IMR-90 (cell line): ENCODE measurements around the gene ENTREP3. TPM values are rescaled to one million over a fixed set of nuclear protein-coding genes. Genes with fewer than 3 reads are reported as not detected.

ENCODE experiments used
- ATAC-seq: fragments of 200-7000 bp; cut with Tn5 transposase; 2 replicates; pipeline ENCODE4 v1.9.1; 2020; ENCODE audit warnings: low read depth, mild to moderate bottlenecking, moderate library complexity
- BruUV-seq: library from RNA; stranded (reverse); fragments of 400-500 nt; replicated peaks from 2 replicates; lab custom pipeline; 2021; lab: Mats Ljungman, UMichigan
- CTCF ChIA-PET: fragments of 300-600 bp; formaldehyde crosslinking; extraction: SDS; loops from one replicate; lab custom pipeline; 2021; ENCODE audit warnings: antibody characterized with exemption; lab: Yijun Ruan, JAX
- POLR2A ChIA-PET: fragments of 300-600 bp; sonication (Branson Sonifier 250); formaldehyde crosslinking; loops from one replicate; lab custom pipeline; 2022; ENCODE audit warnings: antibody characterized with exemption; ENCODE audit not compliant: unreplicated experiment; lab: Charles Lee
- DNase-seq: peaks from one replicate; pipeline ENCODE4 v3.0.0; 2013
- H2AFZ ChIP-seq: replicated peaks from 2 replicates; pipeline ENCODE3; 2013; ENCODE audit warnings: low read length, mild to moderate bottlenecking; ENCODE audit not compliant: poor library complexity
- H2AK5ac ChIP-seq: 2 replicates; pipeline ENCODE4 v1.6.1; 2013; ENCODE audit warnings: low read depth, low read length, inconsistent platforms
- H2AK9ac ChIP-seq: replicated peaks from 2 replicates; pipeline ENCODE3; 2013; ENCODE audit warnings: mild to moderate bottlenecking, low read depth, low read length, moderate library complexity; ENCODE audit not compliant: poor library complexity
- H2BK120ac ChIP-seq: 2 replicates; pipeline ENCODE4 v1.6.1; 2013; ENCODE audit warnings: low read depth, low read length, inconsistent platforms
- H2BK15ac ChIP-seq: 3 replicates; pipeline ENCODE4 v1.6.1; 2013; ENCODE audit warnings: low read depth, low read length, inconsistent platforms
- H2BK20ac ChIP-seq: 2 replicates; pipeline ENCODE4 v1.6.1; 2013; ENCODE audit warnings: low read depth, mild to moderate bottlenecking, inconsistent platforms, low read length, moderate library complexity
- H2BK5ac ChIP-seq: 2 replicates; pipeline ENCODE4 v1.6.1; 2013; ENCODE audit warnings: mild to moderate bottlenecking, low read depth, low read length, inconsistent platforms; ENCODE audit not compliant: poor library complexity, severe bottlenecking
- H3K14ac ChIP-seq: replicated peaks from 2 replicates; pipeline ENCODE4 v1.6.1; 2013; ENCODE audit warnings: low read depth, low read length, inconsistent platforms
- H3K18ac ChIP-seq: 2 replicates; pipeline ENCODE4 v1.6.1; 2013; ENCODE audit warnings: low read depth, low read length, control low read depth
- H3K23ac ChIP-seq: 2 replicates; pipeline ENCODE4 v1.6.1; 2013; ENCODE audit warnings: low read depth, low read length, inconsistent platforms
- H3K27ac ChIP-seq: 2 replicates; pipeline ENCODE4 v1.5.1; 2013; ENCODE audit warnings: mild to moderate bottlenecking, control low read depth, low read length; ENCODE audit not compliant: insufficient read depth
- H3K27me3 ChIP-seq: 2 replicates; pipeline ENCODE4 v1.6.1; 2013; ENCODE audit warnings: low read length; ENCODE audit not compliant: control insufficient read depth, insufficient read depth
- H3K36me3 ChIP-seq: 2 replicates; pipeline ENCODE4 v1.6.1; 2013; ENCODE audit warnings: low read length, mixed read lengths; ENCODE audit not compliant: control insufficient read depth, insufficient read depth
- H3K4ac ChIP-seq: 2 replicates; pipeline ENCODE4 v1.6.1; 2013; ENCODE audit warnings: low read depth, low read length, inconsistent platforms
- H3K4me1 ChIP-seq: 2 replicates; pipeline ENCODE4 v1.6.1; 2013; ENCODE audit warnings: low read length, mixed read lengths; ENCODE audit not compliant: control insufficient read depth, insufficient read depth
- H3K4me2 ChIP-seq: 2 replicates; pipeline ENCODE4 v1.6.1; 2013; ENCODE audit warnings: low read depth, mild to moderate bottlenecking, control low read depth, low read length, moderate library complexity
- H3K4me3 ChIP-seq: 2 replicates; pipeline ENCODE4 v1.5.1; 2013; ENCODE audit warnings: low read depth, mild to moderate bottlenecking, control low read depth, low read length, moderate library complexity; ENCODE audit not compliant: insufficient read depth
- H3K56ac ChIP-seq: 2 replicates; pipeline ENCODE4 v1.6.1; 2013; ENCODE audit warnings: low read length, inconsistent platforms; ENCODE audit not compliant: insufficient read depth; ENCODE audit errors: extremely low read depth
- H3K79me1 ChIP-seq, 2 experiments: 2 replicates each; pipeline ENCODE4 v1.6.1; 2013; ENCODE audit warnings: low read length in 2 of 2, inconsistent platforms in 1 of 2, low read depth in 1 of 2
- H3K9ac ChIP-seq: 2 replicates; pipeline ENCODE4 v1.6.1; 2013; ENCODE audit warnings: low read depth, low read length, control low read depth
- H3K9me1 ChIP-seq: 2 replicates; pipeline ENCODE4 v1.6.1; 2013; ENCODE audit warnings: low read length, inconsistent platforms; ENCODE audit not compliant: insufficient read depth
- H3K9me3 ChIP-seq: 2 replicates; pipeline ENCODE4 v1.6.1; 2013; ENCODE audit warnings: low read length; ENCODE audit not compliant: control insufficient read depth, insufficient read depth
- H4K20me1 ChIP-seq: 2 replicates; pipeline ENCODE4 v1.6.1; 2013; ENCODE audit warnings: low read length, inconsistent platforms; ENCODE audit not compliant: insufficient read depth
- H4K5ac ChIP-seq: 2 replicates; pipeline ENCODE4 v1.6.1; 2013; ENCODE audit warnings: mild to moderate bottlenecking, low read depth, low read length, control low read depth
- H4K8ac ChIP-seq, 2 experiments: 2 replicates each; pipeline ENCODE4 v1.6.1; 2013; ENCODE audit warnings: low read depth in 2 of 2, low read length in 2 of 2, control low read depth in 1 of 2, inconsistent platforms in 1 of 2
- H4K91ac ChIP-seq: 2 replicates; pipeline ENCODE4 v1.6.1; 2013; ENCODE audit warnings: low read depth, low read length, inconsistent platforms; ENCODE audit not compliant: insufficient read depth
- BHLHE40 ChIP-seq: fragments of 150-350 bp; IDR thresholded peaks from 2 replicates; pipeline ENCODE4 v1.6.1; 2016; ENCODE audit warnings: mild to moderate bottlenecking, low read depth, low read length
- CHD1 ChIP-seq: IDR thresholded peaks from 2 replicates; pipeline ENCODE4 v1.6.1; 2012; ENCODE audit warnings: low read depth, low read length, improper control_type of control experiment
- FOS ChIP-seq: fragments of 150-350 bp; IDR thresholded peaks from 2 replicates; pipeline ENCODE4 v1.6.1; 2016; ENCODE audit warnings: low read depth, low read length
- MAZ ChIP-seq: IDR thresholded peaks from 2 replicates; pipeline ENCODE4 v1.6.1; 2012; ENCODE audit warnings: low read depth, mild to moderate bottlenecking, low read length, improper control_type of control experiment, moderate library complexity, borderline replicate concordance
- NFE2L2 ChIP-seq: fragments of 150-350 bp; IDR thresholded peaks from 2 replicates; pipeline ENCODE4 v1.6.1; 2016; ENCODE audit warnings: low read depth, mild to moderate bottlenecking, low read length
- POLR2A ChIP-seq: IDR thresholded peaks from 2 replicates; pipeline ENCODE4 v1.6.1; 2012; ENCODE audit warnings: mild to moderate bottlenecking, low read depth, low read length
- RCOR1 ChIP-seq: IDR thresholded peaks from 2 replicates; pipeline ENCODE4 v1.6.1; 2012; ENCODE audit warnings: mild to moderate bottlenecking, low read length, improper control_type of control experiment; ENCODE audit not compliant: insufficient replicate concordance
- SMC3 ChIP-seq: fragments of 150-350 bp; IDR thresholded peaks from 2 replicates; pipeline ENCODE4 v1.6.1; 2016; ENCODE audit warnings: low read depth, mild to moderate bottlenecking, antibody characterized with exemption, low read length, moderate library complexity
- WGBS, 2 experiments: methylation state at CpG; one replicate each; pipeline versions ENCODE4 v1.1.5 to v1.1.7; 2013; ENCODE audit warnings: missing lambda C conversion rate in 2 of 2; ENCODE audit not compliant: insufficient read length in 1 of 2; ENCODE audit errors: extremely low coverage in 2 of 2; 5-methylcytosine and 5-hydroxymethylcytosine counted together
- dilution Hi-C: fragments of 300-500 bp; cut with HindIII; formaldehyde crosslinking; loops from one replicate; pipeline ENCODE4 v1.14.3; 2018; ENCODE audit warnings: low sequenced_read_pairs; ENCODE audit not compliant: unreplicated experiment
- in situ Hi-C: fragments of 300-500 bp; cut with MboI; formaldehyde crosslinking; loops from 3 replicates; pipeline ENCODE4 v1.14.3; 2019; ENCODE audit warnings: low sequenced_read_pairs, inconsistent platforms, mixed read lengths
- intact Hi-C: fragments of 100-400 bp; cut with micrococcal nuclease; formaldehyde crosslinking; loops from 2 replicates; pipeline ENCODE4 v1.10.0; 2022
- polyA plus RNA-seq, 3 experiments: library from polyadenylated mRNA; depleted of rRNA; stranded (reverse); fragments of >200 nt; gene quantifications; 2 replicates each; pipeline ENCODE4 v1.2.3, GENCODE V29; 2012; ENCODE audit warnings: low replicate concordance in 1 of 3
- total RNA-seq: library from RNA; depleted of rRNA; stranded (reverse); fragments of >200 nt; gene quantifications from 2 replicates; pipeline ENCODE4 v1.2.3, GENCODE V29; 2012
- TF ChIP-seq, protein P1 (sequence below): fragments of 150-350 bp; IDR thresholded peaks from 2 replicates; pipeline ENCODE4 v1.6.1; 2017; ENCODE audit warnings: mild to moderate bottlenecking, antibody characterized with exemption, low read length, low read depth
- TF ChIP-seq, protein P2 (sequence below): conservative IDR thresholded peaks from 2 replicates; pipeline ENCODE4 v1.5.1; 2012; ENCODE audit warnings: mild to moderate bottlenecking, low read depth, low read length, improper control_type of control experiment
- TF ChIP-seq, protein P3 (sequence below): fragments of 150-350 bp; IDR thresholded peaks from 2 replicates; pipeline ENCODE4 v1.6.1; 2016; ENCODE audit warnings: low read depth, mild to moderate bottlenecking, low read length, moderate library complexity, borderline replicate concordance

The ENTREP3 gene
- total and polyA plus RNA-seq, 2 of the 4 experiments (the other 2 are of a cell fraction) = 1.4 to 23.8 TPM

DNA sequence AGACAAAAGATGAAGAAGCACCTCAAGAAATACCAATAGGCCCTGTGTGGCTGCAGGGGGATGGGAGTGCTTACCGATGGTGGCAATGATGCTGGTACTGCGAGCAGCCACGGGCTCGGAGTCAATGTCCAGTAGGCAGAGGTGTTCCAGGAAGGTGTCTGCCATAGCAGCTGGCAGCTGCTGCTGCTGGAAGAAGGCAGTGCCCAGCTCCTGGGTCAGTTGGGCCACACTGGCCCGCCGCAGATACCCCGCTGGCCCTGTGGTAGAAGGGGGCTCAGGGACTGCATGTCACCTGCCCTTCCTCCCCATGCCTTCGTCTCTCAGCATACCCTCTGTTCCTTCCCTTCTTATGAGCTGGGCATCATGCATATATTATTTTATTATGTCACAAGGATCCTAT, 44.7 kb upstream of the ENTREP3 start:
- Histone ChIP-seq H4K20me1 (no peaks in the 10 kb centered on the region), H3K23ac (no peak overlapping the region), H2BK20ac (no peak overlapping the region), H4K5ac (no peak overlapping the region), H3K79me1 (no peaks in the 10 kb centered on the region), H2BK15ac (no peak overlapping the region), H3K27ac (no peak overlapping the region), H3K4me2 (no peak overlapping the region), H3K4me1 (no peaks in the 10 kb centered on the region), H2BK120ac (no peak overlapping the region), H3K27me3 (peaks cover 33% of the 10 kb centered on the region), H3K18ac (no peak overlapping the region), H2AFZ (peak overlapping the region; percentile 33), H4K91ac (no peak overlapping the region), H3K4ac (no peak overlapping the region), H3K56ac (no peak overlapping the region), H3K14ac (no peak overlapping the region), H4K8ac (no peak overlapping the region), H2AK9ac (no peak overlapping the region), H3K9me1 (no peaks in the 10 kb centered on the region), H3K9ac (no peak overlapping the region), H2BK5ac (no peak overlapping the region), H2AK5ac (no peak overlapping the region), H3K36me3 (no peaks in the 10 kb centered on the region), H3K9me3 (no peaks in the 10 kb centered on the region), H3K4me3 (no peak overlapping the region)
- in situ Hi-C loops = no loop called here
- BruUV-seq = no TSS peak
- TF ChIP-seq POLR2A = no peak
- TF ChIP-seq, protein P1, sequence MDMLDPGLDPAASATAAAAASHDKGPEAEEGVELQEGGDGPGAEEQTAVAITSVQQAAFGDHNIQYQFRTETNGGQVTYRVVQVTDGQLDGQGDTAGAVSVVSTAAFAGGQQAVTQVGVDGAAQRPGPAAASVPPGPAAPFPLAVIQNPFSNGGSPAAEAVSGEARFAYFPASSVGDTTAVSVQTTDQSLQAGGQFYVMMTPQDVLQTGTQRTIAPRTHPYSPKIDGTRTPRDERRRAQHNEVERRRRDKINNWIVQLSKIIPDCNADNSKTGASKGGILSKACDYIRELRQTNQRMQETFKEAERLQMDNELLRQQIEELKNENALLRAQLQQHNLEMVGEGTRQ = no peak
- TF ChIP-seq, protein P2, sequence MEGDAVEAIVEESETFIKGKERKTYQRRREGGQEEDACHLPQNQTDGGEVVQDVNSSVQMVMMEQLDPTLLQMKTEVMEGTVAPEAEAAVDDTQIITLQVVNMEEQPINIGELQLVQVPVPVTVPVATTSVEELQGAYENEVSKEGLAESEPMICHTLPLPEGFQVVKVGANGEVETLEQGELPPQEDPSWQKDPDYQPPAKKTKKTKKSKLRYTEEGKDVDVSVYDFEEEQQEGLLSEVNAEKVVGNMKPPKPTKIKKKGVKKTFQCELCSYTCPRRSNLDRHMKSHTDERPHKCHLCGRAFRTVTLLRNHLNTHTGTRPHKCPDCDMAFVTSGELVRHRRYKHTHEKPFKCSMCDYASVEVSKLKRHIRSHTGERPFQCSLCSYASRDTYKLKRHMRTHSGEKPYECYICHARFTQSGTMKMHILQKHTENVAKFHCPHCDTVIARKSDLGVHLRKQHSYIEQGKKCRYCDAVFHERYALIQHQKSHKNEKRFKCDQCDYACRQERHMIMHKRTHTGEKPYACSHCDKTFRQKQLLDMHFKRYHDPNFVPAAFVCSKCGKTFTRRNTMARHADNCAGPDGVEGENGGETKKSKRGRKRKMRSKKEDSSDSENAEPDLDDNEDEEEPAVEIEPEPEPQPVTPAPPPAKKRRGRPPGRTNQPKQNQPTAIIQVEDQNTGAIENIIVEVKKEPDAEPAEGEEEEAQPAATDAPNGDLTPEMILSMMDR = no peak
- TF ChIP-seq SMC3 = no peak
- TF ChIP-seq MAZ = no peak
- TF ChIP-seq, protein P3, sequence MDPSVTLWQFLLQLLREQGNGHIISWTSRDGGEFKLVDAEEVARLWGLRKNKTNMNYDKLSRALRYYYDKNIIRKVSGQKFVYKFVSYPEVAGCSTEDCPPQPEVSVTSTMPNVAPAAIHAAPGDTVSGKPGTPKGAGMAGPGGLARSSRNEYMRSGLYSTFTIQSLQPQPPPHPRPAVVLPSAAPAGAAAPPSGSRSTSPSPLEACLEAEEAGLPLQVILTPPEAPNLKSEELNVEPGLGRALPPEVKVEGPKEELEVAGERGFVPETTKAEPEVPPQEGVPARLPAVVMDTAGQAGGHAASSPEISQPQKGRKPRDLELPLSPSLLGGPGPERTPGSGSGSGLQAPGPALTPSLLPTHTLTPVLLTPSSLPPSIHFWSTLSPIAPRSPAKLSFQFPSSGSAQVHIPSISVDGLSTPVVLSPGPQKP = no peak
- TF ChIP-seq RCOR1 = no peak
- no peak for TF ChIP-seq FOS
- no peak for TF ChIP-seq NFE2L2
- TF ChIP-seq BHLHE40 = no peak
- no peak for TF ChIP-seq CHD1
- no CpG with 5 or more reads among the region's 8 CpGs for WGBS, 2 experiments
- DNase-seq (no peak), ATAC-seq (no peak)
- POLR2A ChIA-PET = interaction anchor here (0.7 kb wide), 1 partner anchor 21 kb away, joined by 12 read pairs; the partner anchor contains the start of gene RUSC1
- intact Hi-C loops = no loop called here
- dilution Hi-C loops = no loop called here
- CTCF ChIA-PET = no interaction called here
